NCI-H1436 treated with DMSO at 0.1 percent for 48 hours (cell line): ENCODE measurements around the gene GPR143.

Experiments used
- DNase-seq: peaks from one replicate; lab custom pipeline; 2025; lab: John Stamatoyannopoulos, UW

GPR143 gene

GRCh38 chrX:9708086-9708485 is 57.6 kb downstream of the GPR143 start:
- DNase-seq, result no peak

GRCh38 chrX:9707306-9708033 is 58.2 kb downstream of the GPR143 start:
- DNase-seq, result no peak

- DNase-seq, result no peak
Observed at GRCh38 chrX:9706421-9706820, 59.2 kb downstream of the GPR143 start.

- no peak for DNase-seq
Observed at GRCh38 chrX:9704876-9705465, 60.7 kb downstream of the GPR143 start.

- DNase-seq, result no peak
Observed at GRCh38 chrX:9703406-9703805, 62.2 kb downstream of the GPR143 start.

- no peak for DNase-seq
Observed at GRCh38 chrX:9701790-9702189, 63.9 kb downstream of the GPR143 start.

GRCh38 chrX:9700555-9700954 is 65.1 kb downstream of the GPR143 start:
- DNase-seq, result no peak

GRCh38 chrX:9698576-9698975 is 67.1 kb downstream of the GPR143 start:
- no peak for DNase-seq

GRCh38 chrX:9693307-9694001 is 72.2 kb downstream of the GPR143 start:
- no peak for DNase-seq

- DNase-seq, result no peak
Observed at GRCh38 chrX:9690046-9690445, 75.6 kb downstream of the GPR143 start.

- no peak for DNase-seq
Observed at GRCh38 chrX:9688833-9689232, 76.8 kb downstream of the GPR143 start.

GRCh38 chrX:9687899-9688298 is 77.7 kb downstream of the GPR143 start:
- DNase-seq, result no peak

- no peak for DNase-seq
Observed at GRCh38 chrX:9683350-9683749, 82.3 kb downstream of the GPR143 start.

- DNase-seq, result no peak
Observed at GRCh38 chrX:9682861-9683260, 82.8 kb downstream of the GPR143 start.

- DNase-seq, result no peak
Observed at GRCh38 chrX:9682456-9682855, 83.2 kb downstream of the GPR143 start.

GRCh38 chrX:9681422-9681821 is 84.2 kb downstream of the GPR143 start:
- DNase-seq, result no peak

GRCh38 chrX:9681011-9681410 is 84.6 kb downstream of the GPR143 start:
- DNase-seq, result no peak

- DNase-seq, result no peak
Observed at GRCh38 chrX:9678215-9678965, 87.3 kb downstream of the GPR143 start.

- no peak for DNase-seq
Observed at GRCh38 chrX:9677098-9677739, 88.4 kb downstream of the GPR143 start.

GRCh38 chrX:9676738-9677097 is 88.9 kb downstream of the GPR143 start:
- DNase-seq, result no peak

- no peak for DNase-seq
Observed at GRCh38 chrX:9676306-9676705, 89.3 kb downstream of the GPR143 start.
